Activated CD8-positive, alpha-beta memory T cell treated with anti-CD3 and anti-CD28 coated beads, Interleukin-2, amount 50 U/mL, for 1 hour (primary cell): ENCODE data around the gene TIMM50.

Experiments
- DNase-seq: peaks from one replicate; pipeline ENCODE4 v3.0.0-alpha.2; 2020; ENCODE audit errors: extremely low read depth

TIMM50 gene

GRCh38 chr19:39533003-39533512 lies 52.4 kb downstream of the TIMM50 start:
- no peak for DNase-seq

- no peak for DNase-seq
These were observed 53.2 kb downstream of the TIMM50 start for GRCh38 chr19:39533791-39534190.

- DNase-seq = no peak
These were observed 58.5 kb downstream of the TIMM50 start for GRCh38 chr19:39539165-39539517.

- DNase-seq = peak; percentile 89
These were observed 59.1 kb downstream of the TIMM50 start, which contains the start of gene EID2 for GRCh38 chr19:39539518-39540332. EID2 (minus strand) TSS chr19:39540161; CDS start chr19:39540079, 82 bp downstream.

GRCh38 chr19:39540333-39540673 lies 59.7 kb downstream of the TIMM50 start:
- DNase-seq = no peak
